Heart left ventricle (tissue), 13 donors: ENCODE results near the gene TRMT1.

ENCODE experiments used
- CTCF ChIP-seq, 12 donors: fragments of 200-600 bp; sonication (generic) in 4 of 12; IDR thresholded peaks; one replicate each; pipeline versions ENCODE4 v1.5.0 to v1.8.0; 2018 to 2022; ENCODE audit warnings: antibody characterized with exemption in 12 of 12, mild to moderate bottlenecking in 5 of 12
- POLR2A ChIP-seq, 2 donors: fragments of 450-650 bp; IDR thresholded peaks; one replicate each; pipeline ENCODE4 v1.6.1; 2017; ENCODE audit warnings: antibody characterized with exemption in 2 of 2, mild to moderate bottlenecking in 2 of 2, moderate library complexity in 2 of 2
- donor health status: ischemic (EF 13 %, LVEDD 7.1; RV severe dilation, severe dysfunction).
- donor health status: DM: no; HTN: yes; CAD: no.
- donor health status: DM: no; HTN: no; CAD: no.
- donor health status: ischemic (EF 25% LVEDD 6.9; RV normal size, moderate dysfunction).
- donor health status: ischemic (EF 25% LVEDD 5.7; RV mildly dilated, moderate dysfunction).
- donor health status: ischemic (EF 35%, LVEDD 5.7; RV mildly dilated, moderate dysfunction).
- donor health status: nonischemic (EF 11% LVEDD 7.7; RV severe dilation, severe dysfunction).
- donor health status: DM: yes; HTN: yes; CAD: no.
- donor health status: PGD.
- donor health status: ischemic (EF 29% LVEDD 5.4; RV normal size, mild dysfunction).
- donor health status: nonischemic (EF 23%, LVEDD 6.1; RV moderate dilation, normal function).

- TF ChIP-seq CTCF (IDR thresholded peaks at IDR 0.05) (no peak), POLR2A (IDR thresholded peaks at IDR 0.05) (no peak)
These were observed 4.0 kb downstream of the TRMT1 start for GRCh38 chr19:13112555-13112954.
